Measurements from ENCODE around the gene MAN2A1.

- TF ChIP-seq, protein P1, sequence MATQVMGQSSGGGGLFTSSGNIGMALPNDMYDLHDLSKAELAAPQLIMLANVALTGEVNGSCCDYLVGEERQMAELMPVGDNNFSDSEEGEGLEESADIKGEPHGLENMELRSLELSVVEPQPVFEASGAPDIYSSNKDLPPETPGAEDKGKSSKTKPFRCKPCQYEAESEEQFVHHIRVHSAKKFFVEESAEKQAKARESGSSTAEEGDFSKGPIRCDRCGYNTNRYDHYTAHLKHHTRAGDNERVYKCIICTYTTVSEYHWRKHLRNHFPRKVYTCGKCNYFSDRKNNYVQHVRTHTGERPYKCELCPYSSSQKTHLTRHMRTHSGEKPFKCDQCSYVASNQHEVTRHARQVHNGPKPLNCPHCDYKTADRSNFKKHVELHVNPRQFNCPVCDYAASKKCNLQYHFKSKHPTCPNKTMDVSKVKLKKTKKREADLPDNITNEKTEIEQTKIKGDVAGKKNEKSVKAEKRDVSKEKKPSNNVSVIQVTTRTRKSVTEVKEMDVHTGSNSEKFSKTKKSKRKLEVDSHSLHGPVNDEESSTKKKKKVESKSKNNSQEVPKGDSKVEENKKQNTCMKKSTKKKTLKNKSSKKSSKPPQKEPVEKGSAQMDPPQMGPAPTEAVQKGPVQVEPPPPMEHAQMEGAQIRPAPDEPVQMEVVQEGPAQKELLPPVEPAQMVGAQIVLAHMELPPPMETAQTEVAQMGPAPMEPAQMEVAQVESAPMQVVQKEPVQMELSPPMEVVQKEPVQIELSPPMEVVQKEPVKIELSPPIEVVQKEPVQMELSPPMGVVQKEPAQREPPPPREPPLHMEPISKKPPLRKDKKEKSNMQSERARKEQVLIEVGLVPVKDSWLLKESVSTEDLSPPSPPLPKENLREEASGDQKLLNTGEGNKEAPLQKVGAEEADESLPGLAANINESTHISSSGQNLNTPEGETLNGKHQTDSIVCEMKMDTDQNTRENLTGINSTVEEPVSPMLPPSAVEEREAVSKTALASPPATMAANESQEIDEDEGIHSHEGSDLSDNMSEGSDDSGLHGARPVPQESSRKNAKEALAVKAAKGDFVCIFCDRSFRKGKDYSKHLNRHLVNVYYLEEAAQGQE (IDR thresholded peaks at IDR 0.05): no peak
- no peak for TF ChIP-seq CTCF (IDR thresholded peaks at IDR 0.05)
- no peak for TF ChIP-seq POLR2A (IDR thresholded peaks at IDR 0.05; ENCODE audit: low read length)
These were observed 11.3 kb upstream of the MAN2A1 start for GRCh38 chr5:109678447-109678846.
